Measurements from ENCODE around the gene PPP2R2C. TPM values are rescaled to one million over a fixed set of nuclear protein-coding genes. Genes with fewer than 3 reads are reported as not detected.

The PPP2R2C gene
- total RNA-seq, 2 donors from 2014 or later: 8.0 to 10.4 TPM

- Histone ChIP-seq H3K27me3 (replicated peaks; ENCODE audit: insufficient read depth) (no peaks in the 10 kb centered on the region), H3K4me1 (replicated peaks) (no peaks in the 10 kb centered on the region), H3K36me3 (no peaks in the 10 kb centered on the region), H3K27ac (no peak overlapping the region), H3K9me3 (no peaks in the 10 kb centered on the region), H3K4me3 (no peak overlapping the region)
- intact Hi-C loops (cut with DNase I): no loop called here
- no peak for DNase-seq (ENCODE audit: low spot score)
- WGBS: 43% methylated on average over 5 of the region's 5 CpGs
- TF ChIP-seq POLR2AphosphoS5 (IDR thresholded peaks at IDR 0.05) (no peak), POLR2A (IDR thresholded peaks at IDR 0.05) (no peak), CTCF (IDR thresholded peaks at IDR 0.05) (no peak)
Observed at GRCh38 chr4:6474053-6474568, 1.7 kb upstream of the PPP2R2C start.

- intact Hi-C loops (cut with DNase I): no loop called here
- Histone ChIP-seq H3K36me3 (no peaks in the 10 kb centered on the region), H3K4me3 (no peak overlapping the region), H3K9me3 (no peaks in the 10 kb centered on the region), H3K27me3 (replicated peaks; ENCODE audit: insufficient read depth) (no peaks in the 10 kb centered on the region), H3K4me1 (replicated peaks) (no peaks in the 10 kb centered on the region), H3K27ac (no peak overlapping the region)
- no peak for DNase-seq (ENCODE audit: low spot score)
- TF ChIP-seq POLR2AphosphoS5 (IDR thresholded peaks at IDR 0.05) (no peak), POLR2A (IDR thresholded peaks at IDR 0.05) (no peak), CTCF (IDR thresholded peaks at IDR 0.05) (no peak)
- WGBS: 40% methylated on average over 9 of the region's 9 CpGs
Observed at GRCh38 chr4:6473264-6474052, 1.0 kb upstream of the PPP2R2C start.

- Histone ChIP-seq H3K36me3 (no peaks in the 10 kb centered on the region), H3K4me3 (peak overlapping the region; percentile 41 to 51), H3K27me3 (replicated peaks; ENCODE audit: insufficient read depth) (no peaks in the 10 kb centered on the region), H3K27ac (peak overlapping the region in 1 of 2 donors; percentile 78), H3K4me1 (replicated peaks) (no peaks in the 10 kb centered on the region), H3K9me3 (no peaks in the 10 kb centered on the region)
- under 1% methylated on average over 41 of the region's 44 CpGs for WGBS
- DNase-seq (ENCODE audit: low spot score): no peak
- intact Hi-C loops (cut with DNase I): no loop called here
- no peak for TF ChIP-seq CTCF (IDR thresholded peaks at IDR 0.05)
- no peak for TF ChIP-seq POLR2AphosphoS5 (IDR thresholded peaks at IDR 0.05)
- TF ChIP-seq POLR2A (IDR thresholded peaks at IDR 0.05): no peak
Observed at GRCh38 chr4:6472008-6472386, 417 bp downstream of the PPP2R2C start.

- Histone ChIP-seq H3K4me1 (replicated peaks) (no peaks in the 10 kb centered on the region), H3K27ac (peak overlapping the region; percentile 67 to 78), H3K9me3 (no peaks in the 10 kb centered on the region), H3K4me3 (peak overlapping the region; percentile 41 to 51), H3K27me3 (replicated peaks; ENCODE audit: insufficient read depth) (no peaks in the 10 kb centered on the region), H3K36me3 (no peaks in the 10 kb centered on the region)
- TF ChIP-seq POLR2AphosphoS5 (IDR thresholded peaks at IDR 0.05): no peak
- no peak for TF ChIP-seq POLR2A (IDR thresholded peaks at IDR 0.05)
- no peak for TF ChIP-seq CTCF (IDR thresholded peaks at IDR 0.05)
- intact Hi-C loops (cut with DNase I): no loop called here
- DNase-seq (ENCODE audit: low spot score): no peak
- WGBS: 2% methylated on average over 19 of the region's 28 CpGs
Observed at GRCh38 chr4:6471307-6472007, 957 bp downstream of the PPP2R2C start.

All from prostate gland (tissue), 2 donors.